HS-27A (cell line): ENCODE measurements around the gene PDZD2.
"Not testable (repeated sequence)": the region's sequence is repeated elsewhere in the genome, so short reads cannot be mapped to it uniquely, and the experiment has no call there.

ENCODE experiments used
- DNase-seq: peaks from one replicate; pipeline ENCODE4 v3.0.0-alpha.2; 2012; ENCODE audit warnings: low read depth, missing footprints

PDZD2 gene

DNA sequence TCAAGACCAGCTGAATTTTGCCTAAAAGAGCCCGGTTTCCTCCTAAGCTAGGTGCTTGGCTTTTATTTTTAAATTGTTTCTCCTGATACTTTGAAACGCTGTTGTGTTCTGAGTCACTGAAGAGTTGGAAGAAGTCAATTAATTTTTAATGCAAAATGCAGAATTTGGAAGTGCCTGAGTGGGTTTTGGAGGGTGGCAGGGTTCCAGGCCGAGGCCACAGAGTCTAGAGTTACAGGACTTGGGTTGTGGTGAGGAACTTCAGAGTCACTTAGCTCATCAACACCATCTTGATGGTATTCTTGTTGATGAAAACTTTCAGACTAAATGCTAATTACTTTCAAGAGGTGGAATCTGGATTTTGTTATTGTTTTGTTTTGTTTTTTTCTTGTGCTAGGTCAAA, 130.6 kb downstream of the PDZD2 start:
- DNase-seq: no peak

DNA sequence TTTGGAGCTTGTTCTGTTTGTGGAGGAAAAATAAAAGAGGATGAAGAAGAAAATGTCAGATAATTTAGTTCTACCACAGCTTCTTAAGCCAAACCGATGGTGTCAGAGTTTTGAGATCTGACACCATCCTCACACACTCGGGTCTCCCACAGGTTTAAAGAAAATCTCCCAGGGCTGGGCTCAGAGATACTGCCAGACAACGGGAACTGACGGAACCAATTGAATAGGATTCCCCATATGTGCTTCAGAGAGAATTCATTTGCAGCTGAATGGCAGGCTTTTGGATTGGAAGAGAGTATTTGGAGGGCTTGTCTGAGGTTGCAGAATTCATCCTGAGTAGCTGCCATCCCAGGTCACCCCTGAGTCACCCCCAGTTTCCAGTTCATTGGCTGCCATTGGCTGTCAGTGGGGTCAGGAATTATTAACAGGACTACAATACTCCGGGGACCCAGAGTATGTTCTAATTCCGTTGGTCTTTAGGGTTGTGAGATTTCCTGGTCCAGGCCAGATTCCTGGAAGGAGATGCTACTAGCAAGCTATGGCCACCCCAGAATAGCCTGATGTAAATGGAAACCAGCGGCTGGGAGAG, 131.3 kb downstream of the PDZD2 start:
- no peak for DNase-seq

- no peak for DNase-seq
These were observed 132.1 kb downstream of the PDZD2 start for GRCh38 chr5:31770998-31771397.

- no peak for DNase-seq
These were observed 132.6 kb downstream of the PDZD2 start for GRCh38 chr5:31771500-31771899.

- DNase-seq: not testable (repeated sequence)
These were observed 137.4 kb downstream of the PDZD2 start for GRCh38 chr5:31776294-31776693.

DNA sequence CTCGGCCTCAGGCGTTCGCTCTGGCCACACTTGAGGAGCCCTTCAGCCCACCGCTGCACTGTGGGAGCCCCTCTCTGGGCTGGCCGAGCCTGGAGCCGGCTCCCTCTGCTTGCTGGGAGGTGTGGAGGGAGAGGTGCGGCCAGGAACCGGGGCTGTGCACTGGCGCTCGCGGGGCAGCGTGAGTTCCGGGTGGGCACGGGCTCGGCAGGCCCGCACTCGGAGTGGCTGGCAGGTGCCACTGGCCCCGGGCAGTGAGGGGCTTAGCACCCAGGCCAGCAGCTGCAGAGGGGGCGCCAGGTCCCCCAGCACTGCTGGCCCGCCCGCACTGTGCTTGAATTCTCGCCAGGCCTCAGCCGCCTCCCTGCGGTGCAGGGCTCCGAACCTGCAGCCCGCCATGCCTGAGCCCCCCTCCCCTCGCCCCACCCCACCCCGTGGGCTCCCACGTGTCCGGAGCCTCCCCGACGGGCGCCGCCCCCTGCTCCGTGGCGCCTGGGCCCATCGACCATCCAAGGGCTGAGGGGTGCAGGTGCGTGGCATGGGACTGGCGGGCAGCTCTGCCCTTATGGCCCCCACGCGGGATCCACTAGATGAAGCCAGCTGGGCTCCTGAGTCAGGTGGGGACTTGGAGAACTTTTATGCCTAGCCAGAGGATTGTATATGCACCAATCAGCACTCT, 138.2 kb downstream of the PDZD2 start:
- DNase-seq: no peak

GRCh38 chr5:31781772-31782171, 142.8 kb downstream of the PDZD2 start:
- no peak for DNase-seq

DNA sequence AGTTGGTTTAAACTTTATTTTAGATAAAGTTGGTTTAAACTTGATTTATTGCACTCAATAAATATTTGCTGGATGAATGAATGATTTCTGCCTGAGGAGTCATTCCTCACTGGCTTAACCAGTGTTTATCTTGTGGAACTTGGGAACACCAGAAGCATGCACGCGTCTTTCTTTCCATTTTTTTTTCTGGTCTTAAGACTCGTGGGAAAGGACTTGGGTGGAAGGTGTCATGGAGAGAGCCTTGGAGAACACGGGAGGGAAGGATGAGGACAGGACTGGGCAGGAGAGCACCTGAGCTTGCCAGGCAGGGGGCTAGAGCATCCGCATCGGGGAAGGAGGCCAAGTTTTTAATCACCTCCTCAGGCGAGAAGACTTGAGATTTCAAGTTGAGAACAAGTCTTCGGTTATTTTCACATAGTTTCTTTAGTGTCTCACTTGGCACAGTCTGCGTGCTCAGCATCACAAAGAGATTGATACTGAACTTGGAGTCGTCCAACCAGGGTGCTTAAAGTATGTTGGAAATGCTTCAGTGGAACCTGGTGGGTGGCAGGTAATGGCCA, 144.2 kb downstream of the PDZD2 start:
- no peak for DNase-seq

- no peak for DNase-seq
These were observed 144.8 kb downstream of the PDZD2 start for GRCh38 chr5:31783731-31784130.

DNA sequence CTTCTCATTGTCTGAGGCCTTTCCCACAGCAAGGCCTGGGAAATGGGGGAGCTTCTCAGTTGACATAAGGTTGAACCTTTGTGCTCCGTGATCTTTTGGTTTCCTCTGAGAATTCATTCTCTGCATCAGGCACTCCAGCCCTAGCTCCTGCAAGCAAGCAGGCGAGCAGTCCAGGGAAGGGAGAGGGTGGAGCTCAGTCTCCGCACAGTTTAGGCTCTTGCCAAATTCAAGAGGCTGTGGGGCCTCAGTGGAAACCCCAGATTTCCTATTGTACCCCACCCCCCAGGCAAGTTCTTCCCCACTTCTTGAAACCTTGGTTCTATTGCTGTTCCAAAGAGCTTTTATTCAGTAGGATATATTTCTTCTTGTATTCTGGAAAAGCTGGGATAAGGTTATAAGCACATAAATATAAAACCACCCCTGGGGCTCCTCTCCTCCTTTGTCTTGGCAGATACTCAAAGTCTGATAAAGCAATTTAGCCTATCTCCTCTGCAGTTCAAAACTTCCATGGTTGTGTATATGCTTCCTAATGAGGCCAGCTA, 147.2 kb downstream of the PDZD2 start:
- no peak for DNase-seq

DNA sequence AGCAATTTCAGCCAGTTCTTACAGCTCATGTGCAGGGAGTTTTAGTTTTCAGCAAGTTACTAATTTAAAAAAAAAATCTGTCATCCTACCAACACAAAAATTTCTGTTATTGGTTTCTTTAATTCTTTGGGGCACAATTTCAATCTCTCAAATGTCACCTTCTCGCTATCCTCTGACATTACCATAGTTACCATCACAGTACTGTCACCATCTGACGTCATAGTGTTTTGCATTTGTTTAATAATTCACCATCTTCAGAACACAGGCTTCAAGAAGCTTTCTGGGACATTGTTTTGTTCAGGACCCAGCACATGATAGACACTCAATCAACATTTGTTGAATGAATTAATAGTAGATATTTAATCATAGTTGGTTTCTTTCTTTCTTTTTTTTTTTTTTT, 155.1 kb downstream of the PDZD2 start:
- DNase-seq: no peak

DNA sequence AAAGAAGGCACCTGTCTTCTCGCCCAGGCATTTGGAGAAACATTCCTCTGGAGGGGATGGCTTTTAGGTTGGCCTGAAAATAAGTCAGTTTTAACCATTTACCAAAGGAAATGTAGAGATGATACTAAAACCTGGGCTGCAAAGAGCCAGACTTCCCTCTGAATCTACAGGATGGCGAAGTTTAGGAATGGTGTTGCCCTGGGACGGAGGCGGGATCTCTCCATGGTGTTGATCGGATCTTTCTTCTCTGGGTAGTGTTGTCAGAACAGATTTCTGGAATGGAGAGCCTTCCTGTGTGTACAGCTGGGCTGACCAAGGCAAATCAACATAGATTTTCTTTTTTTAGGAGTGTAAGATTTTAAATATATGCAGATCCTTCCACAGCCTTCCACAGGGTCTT, 159.2 kb downstream of the PDZD2 start:
- DNase-seq: no peak

GRCh38 chr5:31800351-31800750, 161.4 kb downstream of the PDZD2 start:
- no peak for DNase-seq

- DNase-seq: no peak
These were observed 167.0 kb downstream of the PDZD2 start for GRCh38 chr5:31805785-31806400.

DNA sequence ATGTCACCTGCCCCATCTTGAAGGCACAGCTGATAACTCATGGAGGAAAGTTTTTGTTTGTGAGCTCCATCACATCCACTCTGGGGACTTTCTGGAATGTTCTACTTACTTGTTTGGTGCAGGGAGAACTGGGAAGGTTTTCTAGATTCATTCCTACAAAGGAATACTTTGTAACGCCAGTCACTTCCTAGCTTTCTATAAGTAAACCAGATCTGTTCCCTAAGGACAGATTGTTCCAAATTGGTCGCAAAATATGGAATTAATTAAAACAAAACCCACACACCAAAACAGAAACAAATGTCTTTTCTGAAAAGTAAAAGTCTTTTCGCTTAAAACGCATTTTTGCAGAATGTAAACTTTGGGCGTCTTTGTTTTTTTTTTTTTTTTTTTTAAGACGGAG, 167.6 kb downstream of the PDZD2 start:
- DNase-seq: no peak

- no peak for DNase-seq
These were observed 169.0 kb downstream of the PDZD2 start for GRCh38 chr5:31807789-31808540.

DNA sequence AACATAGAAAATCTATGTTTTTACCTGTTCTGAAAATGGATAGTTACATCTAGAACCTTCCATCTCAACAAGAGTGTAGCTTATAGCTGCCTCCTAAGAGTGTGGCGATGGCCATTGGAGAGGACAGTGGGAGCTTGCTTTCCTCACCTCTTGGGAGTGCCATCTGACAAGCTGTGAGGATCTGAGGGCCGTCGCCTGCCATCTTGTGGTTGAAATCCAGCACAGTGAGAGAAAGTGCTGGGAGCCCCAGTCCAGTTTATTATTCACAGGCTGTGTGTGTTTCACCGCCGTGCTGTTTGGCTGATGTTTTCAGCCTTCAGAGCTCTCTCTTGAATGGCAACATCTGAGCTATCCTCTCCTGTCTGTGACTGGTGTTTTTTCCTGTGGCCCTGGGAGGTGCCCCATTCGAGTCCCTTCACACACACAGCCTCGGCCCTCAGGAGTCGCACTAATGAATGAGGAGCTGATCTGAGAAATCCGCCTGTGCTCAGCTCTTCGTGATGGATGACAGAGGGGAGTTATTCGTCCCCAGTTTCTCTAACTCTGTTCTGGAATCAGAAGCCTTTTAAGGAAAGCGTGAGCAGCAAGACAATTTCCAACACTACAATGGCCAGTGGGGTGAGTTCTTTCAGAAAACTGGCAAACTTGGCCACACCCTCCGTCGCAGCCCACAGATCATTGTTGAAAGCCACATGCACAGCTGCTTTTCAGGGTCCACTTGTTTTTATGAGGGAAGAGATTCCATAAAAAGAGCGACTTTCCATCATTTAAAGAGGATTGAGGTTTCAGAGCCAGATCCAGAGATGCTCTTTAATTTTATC, 170.3 kb downstream of the PDZD2 start:
- DNase-seq: no peak

- DNase-seq: peak; percentile 82
These were observed 172.3 kb downstream of the PDZD2 start for GRCh38 chr5:31811210-31811609.

GRCh38 chr5:31815376-31815775, 176.4 kb downstream of the PDZD2 start:
- DNase-seq: no peak

DNA sequence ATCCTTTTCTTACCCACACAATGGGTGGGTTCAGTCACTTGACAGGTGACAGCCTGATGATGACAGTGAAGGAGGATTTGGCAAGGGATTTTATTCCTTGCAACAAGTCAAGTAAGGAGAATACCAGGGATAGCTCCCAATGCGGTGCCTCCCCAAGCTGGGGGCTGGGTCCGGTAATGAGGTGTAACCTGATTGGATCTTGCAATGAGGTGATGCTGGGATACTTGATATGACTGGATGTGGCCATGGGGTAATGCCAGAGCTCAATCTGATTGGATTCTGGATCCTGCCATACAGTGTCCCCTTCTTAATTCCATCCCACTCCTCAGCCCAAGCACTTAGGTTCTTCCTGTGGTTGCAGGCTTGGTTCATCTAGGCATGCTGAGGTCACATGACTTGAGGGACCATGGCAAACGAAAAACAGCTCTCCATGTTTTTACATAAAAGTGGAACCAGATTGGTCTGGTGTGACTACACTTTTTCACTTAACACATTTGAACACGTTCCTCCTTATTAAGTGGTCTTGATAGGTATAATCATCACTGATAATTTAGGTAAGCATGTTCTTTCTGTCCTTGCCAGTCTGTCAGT, 181.1 kb downstream of the PDZD2 start:
- DNase-seq: no peak

DNA sequence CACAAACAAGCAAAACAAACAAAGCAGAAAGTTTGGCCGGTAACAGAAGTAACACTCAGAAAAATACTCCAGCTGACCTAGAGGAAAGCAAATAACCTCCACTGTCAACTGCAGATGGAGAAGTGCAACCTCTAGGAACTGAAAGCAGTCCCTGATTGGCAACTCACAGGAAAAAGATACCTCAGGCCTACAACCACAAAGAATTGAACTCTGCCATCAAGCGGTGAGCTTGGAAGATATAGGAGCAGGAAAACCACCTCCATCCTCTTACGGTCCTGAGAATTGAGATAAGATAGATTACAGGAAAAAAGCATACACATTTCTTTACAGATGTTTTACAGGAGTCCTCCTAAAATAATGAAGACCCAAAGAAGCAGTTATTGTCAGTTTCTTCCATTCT, 184.5 kb downstream of the PDZD2 start:
- DNase-seq: no peak
